ENCODE measurements around the gene PKNOX2.
A peak's percentile ranks its signal among the peaks of the same experiment; 100 is the strongest.

PKNOX2 gene

DNA sequence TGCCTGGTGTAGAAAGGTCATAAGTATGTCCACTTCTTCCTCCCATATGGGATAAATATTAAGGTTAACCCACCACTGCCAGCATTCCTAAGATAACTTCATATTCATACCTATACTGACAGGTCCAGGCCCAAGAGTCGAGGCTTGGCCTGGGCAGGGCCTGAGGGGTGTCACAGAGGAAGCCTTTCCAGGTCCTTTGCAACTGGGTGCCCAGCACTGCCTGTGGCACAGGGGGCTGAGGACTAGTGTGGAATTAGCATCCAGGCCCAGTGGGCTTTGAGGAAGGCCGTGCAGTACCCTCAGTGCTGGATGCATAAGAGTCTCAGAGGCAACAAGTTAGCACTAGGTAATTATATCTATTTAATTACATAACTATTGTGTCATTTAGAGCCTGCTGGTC is 65.4 kb downstream of the PKNOX2 start:
- H3K9me3 ChIP-seq (ENCODE audit: insufficient read depth, low read depth, low read length): peaks cover 1% of the 10 kb centered on the region
- no peak overlapping the region for H4K8ac ChIP-seq (ENCODE audit: low read depth, low read length)
- no peak overlapping the region for H2BK12ac ChIP-seq (ENCODE audit: low read length)
- no peak overlapping the region for H2AFZ ChIP-seq (ENCODE audit: insufficient read depth, low read length, poor library complexity)
- H3K4ac ChIP-seq (ENCODE audit: low read depth, low read length): no peak overlapping the region
- no peak overlapping the region for H3K27ac ChIP-seq (ENCODE audit: low read depth, low read length)
- WGBS (ENCODE audit: extremely low coverage, insufficient coverage, insufficient read length): no CpG with 5 or more reads among the region's 2 CpGs
- H3K36me3 ChIP-seq (ENCODE audit: control insufficient read depth in 1 of 2, insufficient read depth in 2 of 2, low read length in 2 of 2): no peaks in the 10 kb centered on the region
- H3K79me1 ChIP-seq (ENCODE audit: low read length): peaks cover 2% of the 10 kb centered on the region
- peaks cover 18 to 20% of the 10 kb centered on the region in 2 experiments for H3K4me1 ChIP-seq (ENCODE audit: control insufficient read depth in 1 of 2, insufficient read depth in 2 of 2, low read length in 2 of 2)
- H4K91ac ChIP-seq (ENCODE audit: low read depth, low read length): no peak overlapping the region
- H3K4me2 ChIP-seq (ENCODE audit: low read length): no peak overlapping the region
- no peak overlapping the region for H3K14ac ChIP-seq (ENCODE audit: low read length)
- no peaks in the 10 kb centered on the region for H3K79me2 ChIP-seq (ENCODE audit: control insufficient read depth, insufficient read depth, low read length, poor library complexity)
- H3K27me3 ChIP-seq (ENCODE audit: insufficient read depth, low read length): no peaks in the 10 kb centered on the region
- no peak overlapping the region for H2BK120ac ChIP-seq (ENCODE audit: insufficient read depth, low read length, poor library complexity)
- no peak overlapping the region for H3K4me3 ChIP-seq (ENCODE audit: low read depth, low read length)
- H4K12ac ChIP-seq (ENCODE audit: low read depth, low read length): no peak overlapping the region
- no peak overlapping the region for H2AK5ac ChIP-seq (ENCODE audit: low read length)
- H3K23ac ChIP-seq (ENCODE audit: low read length): no peak overlapping the region
- no peak overlapping the region for H3K9ac ChIP-seq (ENCODE audit: low read length)
- no peak overlapping the region for H3K18ac ChIP-seq (ENCODE audit: low read length)
- no peak for DNase-seq
- H2BK5ac ChIP-seq (ENCODE audit: low read depth, low read length, poor library complexity): no peak overlapping the region

GRCh38 chr11:125233116-125233515 is 68.6 kb downstream of the PKNOX2 start:
- Histone ChIP-seq H2BK5ac (ENCODE audit: low read depth, low read length, poor library complexity) (no peak overlapping the region), H3K23ac (ENCODE audit: low read length) (no peak overlapping the region), H4K12ac (ENCODE audit: low read depth, low read length) (no peak overlapping the region), H3K9me3 (ENCODE audit: insufficient read depth, low read depth, low read length) (no peaks in the 10 kb centered on the region), H4K91ac (ENCODE audit: low read depth, low read length) (no peak overlapping the region), H2AFZ (ENCODE audit: insufficient read depth, low read length, poor library complexity) (no peak overlapping the region), H3K18ac (ENCODE audit: low read length) (no peak overlapping the region), H3K27me3 (ENCODE audit: insufficient read depth, low read length) (no peaks in the 10 kb centered on the region), H3K4me2 (ENCODE audit: low read length) (no peak overlapping the region), H3K14ac (ENCODE audit: low read length) (no peak overlapping the region), H2BK12ac (ENCODE audit: low read length) (peak overlapping the region; percentile 78), H3K79me1 (ENCODE audit: low read length) (peaks cover 9% of the 10 kb centered on the region), H3K36me3 (ENCODE audit: control insufficient read depth in 1 of 2, insufficient read depth in 2 of 2, low read length in 2 of 2) (no peaks in the 10 kb centered on the region), H3K9ac (ENCODE audit: low read length) (no peak overlapping the region), H4K8ac (ENCODE audit: low read depth, low read length) (no peak overlapping the region), H2BK120ac (ENCODE audit: insufficient read depth, low read length, poor library complexity) (no peak overlapping the region), H2AK5ac (ENCODE audit: low read length) (no peak overlapping the region), H3K79me2 (ENCODE audit: control insufficient read depth, insufficient read depth, low read length, poor library complexity) (no peaks in the 10 kb centered on the region), H3K27ac (ENCODE audit: low read depth, low read length) (no peak overlapping the region), H3K4me1 (ENCODE audit: control insufficient read depth in 1 of 2, insufficient read depth in 2 of 2, low read length in 2 of 2) (peaks cover 32 to 36% of the 10 kb centered on the region in 2 experiments), H3K4ac (ENCODE audit: low read depth, low read length) (no peak overlapping the region), H3K4me3 (ENCODE audit: low read depth, low read length) (no peak overlapping the region)
- no peak for DNase-seq
- no CpG with 5 or more reads among the region's 1 CpG for WGBS (ENCODE audit: extremely low coverage, insufficient coverage, insufficient read length)

GRCh38 chr11:125233736-125234275 is 69.3 kb downstream of the PKNOX2 start:
- Histone ChIP-seq H3K14ac (ENCODE audit: low read length) (no peak overlapping the region), H3K4ac (ENCODE audit: low read depth, low read length) (no peak overlapping the region), H2BK12ac (ENCODE audit: low read length) (no peak overlapping the region), H4K12ac (ENCODE audit: low read depth, low read length) (no peak overlapping the region), H3K36me3 (ENCODE audit: control insufficient read depth in 1 of 2, insufficient read depth in 2 of 2, low read length in 2 of 2) (no peaks in the 10 kb centered on the region), H2AK5ac (ENCODE audit: low read length) (no peak overlapping the region), H3K79me1 (ENCODE audit: low read length) (peaks cover 9% of the 10 kb centered on the region), H3K4me2 (ENCODE audit: low read length) (peak overlapping the region; percentile 31), H3K4me3 (ENCODE audit: low read depth, low read length) (no peak overlapping the region), H3K9ac (ENCODE audit: low read length) (no peak overlapping the region), H3K4me1 (ENCODE audit: control insufficient read depth in 1 of 2, insufficient read depth in 2 of 2, low read length in 2 of 2) (peaks cover 31 to 33% of the 10 kb centered on the region in 2 experiments), H3K23ac (ENCODE audit: low read length) (no peak overlapping the region), H4K91ac (ENCODE audit: low read depth, low read length) (no peak overlapping the region), H2BK5ac (ENCODE audit: low read depth, low read length, poor library complexity) (no peak overlapping the region), H2AFZ (ENCODE audit: insufficient read depth, low read length, poor library complexity) (no peak overlapping the region), H3K18ac (ENCODE audit: low read length) (no peak overlapping the region), H4K8ac (ENCODE audit: low read depth, low read length) (no peak overlapping the region), H3K9me3 (ENCODE audit: insufficient read depth, low read depth, low read length) (no peaks in the 10 kb centered on the region), H2BK120ac (ENCODE audit: insufficient read depth, low read length, poor library complexity) (no peak overlapping the region), H3K27me3 (ENCODE audit: insufficient read depth, low read length) (no peaks in the 10 kb centered on the region), H3K79me2 (ENCODE audit: control insufficient read depth, insufficient read depth, low read length, poor library complexity) (no peaks in the 10 kb centered on the region), H3K27ac (ENCODE audit: low read depth, low read length) (no peak overlapping the region)
- no peak for DNase-seq
- no CpG with 5 or more reads among the region's 8 CpGs for WGBS (ENCODE audit: extremely low coverage, insufficient coverage, insufficient read length)

DNA sequence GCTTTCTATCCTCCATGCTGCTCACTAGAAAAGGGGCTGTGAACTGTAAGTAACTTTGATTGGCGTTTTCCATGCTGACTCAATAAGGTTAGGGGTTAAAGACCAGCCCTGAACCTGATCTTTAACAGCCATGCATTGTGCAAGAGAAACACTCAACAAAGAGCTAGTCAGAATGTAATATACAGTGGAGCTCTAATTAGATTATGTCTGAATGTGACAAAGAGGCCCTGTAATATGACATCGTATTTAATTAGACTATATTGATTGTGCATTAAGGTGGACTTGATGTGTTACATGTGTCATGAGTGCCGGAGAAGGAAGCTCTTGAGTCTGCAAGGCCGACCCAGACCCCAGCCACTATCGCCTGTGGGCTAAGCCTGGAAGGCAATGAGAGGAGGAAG is 70.5 kb downstream of the PKNOX2 start:
- Histone ChIP-seq H3K4me2 (ENCODE audit: low read length) (no peak overlapping the region), H3K4ac (ENCODE audit: low read depth, low read length) (no peak overlapping the region), H3K23ac (ENCODE audit: low read length) (no peak overlapping the region), H2AFZ (ENCODE audit: insufficient read depth, low read length, poor library complexity) (no peak overlapping the region), H3K14ac (ENCODE audit: low read length) (no peak overlapping the region), H3K18ac (ENCODE audit: low read length) (no peak overlapping the region), H3K9ac (ENCODE audit: low read length) (no peak overlapping the region), H3K79me2 (ENCODE audit: control insufficient read depth, insufficient read depth, low read length, poor library complexity) (no peaks in the 10 kb centered on the region), H3K4me1 (ENCODE audit: control insufficient read depth in 1 of 2, insufficient read depth in 2 of 2, low read length in 2 of 2) (peaks cover 34 to 36% of the 10 kb centered on the region in 2 experiments), H3K4me3 (ENCODE audit: low read depth, low read length) (no peak overlapping the region), H3K9me3 (ENCODE audit: insufficient read depth, low read depth, low read length) (no peaks in the 10 kb centered on the region), H2AK5ac (ENCODE audit: low read length) (no peak overlapping the region), H3K27me3 (ENCODE audit: insufficient read depth, low read length) (no peaks in the 10 kb centered on the region), H4K8ac (ENCODE audit: low read depth, low read length) (no peak overlapping the region), H3K36me3 (ENCODE audit: control insufficient read depth in 1 of 2, insufficient read depth in 2 of 2, low read length in 2 of 2) (no peaks in the 10 kb centered on the region), H2BK12ac (ENCODE audit: low read length) (no peak overlapping the region), H2BK5ac (ENCODE audit: low read depth, low read length, poor library complexity) (no peak overlapping the region), H4K91ac (ENCODE audit: low read depth, low read length) (peak overlapping the region; percentile 32), H3K79me1 (ENCODE audit: low read length) (peaks cover 9% of the 10 kb centered on the region), H2BK120ac (ENCODE audit: insufficient read depth, low read length, poor library complexity) (peak overlapping the region; percentile 14), H4K12ac (ENCODE audit: low read depth, low read length) (no peak overlapping the region), H3K27ac (ENCODE audit: low read depth, low read length) (no peak overlapping the region)
- WGBS (ENCODE audit: extremely low coverage, insufficient coverage, insufficient read length): no CpG with 5 or more reads among the region's 5 CpGs
- DNase-seq: no peak
